Measurements from ENCODE around the gene RBCK1.

GRCh38 chr20:371755-372542, 36.1 kb upstream of the RBCK1 start:
- TF ChIP-seq POLR2AphosphoS5 (IDR thresholded peaks at IDR 0.05; ENCODE audit: borderline replicate concordance, low read depth, low read length): no peak
- TF ChIP-seq EZH2 (IDR thresholded peaks at IDR 0.05): no peak

Data from SK-N-MC (cell line).